Activated naive CD4-positive, alpha-beta T cell treated with anti-CD3 and anti-CD28 coated beads for 36 hours (primary cell): ENCODE results near the gene CADPS2. TPM values are rescaled to one million over a fixed set of nuclear protein-coding genes. Genes with fewer than 3 reads are reported as not detected.
"Not testable (repeated sequence)": the region's sequence is repeated elsewhere in the genome, so short reads cannot be mapped to it uniquely, and the experiment has no call there.

Source experiments
- CTCF ChIA-PET: fragments of 350-600 bp; sonication (Branson Sonifier 250); formaldehyde crosslinking; loops from one replicate; lab custom pipeline; 2021; ENCODE audit warnings: antibody characterized with exemption; lab: Charles Lee
- DNase-seq: peaks from one replicate; pipeline ENCODE4 v3.0.0-alpha.2; 2020
- H3K27ac Mint-ChIP-seq: one replicate; pipeline ENCODE4 v1.8.0; 2021; ENCODE audit warnings: mild to moderate bottlenecking, mixed read lengths
- H3K27me3 Mint-ChIP-seq: one replicate; pipeline ENCODE4 v1.8.0; 2021; ENCODE audit warnings: low read depth, mixed read lengths
- H3K36me3 Mint-ChIP-seq: one replicate; pipeline ENCODE4 v1.8.0; 2021; ENCODE audit warnings: low read depth, mixed read lengths
- H3K4me1 Mint-ChIP-seq: one replicate; pipeline ENCODE4 v1.8.0; 2021; ENCODE audit warnings: low read depth, mixed read lengths
- H3K4me3 Mint-ChIP-seq: one replicate; pipeline ENCODE4 v1.8.0; 2021; ENCODE audit warnings: mild to moderate bottlenecking, moderate library complexity, mixed read lengths
- H3K9me3 Mint-ChIP-seq: one replicate; pipeline ENCODE4 v1.8.0; 2021; ENCODE audit warnings: mixed read lengths
- intact Hi-C: fragments of 100-400 bp; cut with micrococcal nuclease; formaldehyde crosslinking; loops from one replicate; pipeline ENCODE4 v1.15.1; 2023
- total RNA-seq, 2 experiments: library from RNA; stranded (reverse); gene quantifications; one replicate each; pipeline ENCODE4 v1.2.3, GENCODE V29; 2021

Gene CADPS2
- total RNA-seq, 2 experiments from 2014 or later, result not detected

DNA sequence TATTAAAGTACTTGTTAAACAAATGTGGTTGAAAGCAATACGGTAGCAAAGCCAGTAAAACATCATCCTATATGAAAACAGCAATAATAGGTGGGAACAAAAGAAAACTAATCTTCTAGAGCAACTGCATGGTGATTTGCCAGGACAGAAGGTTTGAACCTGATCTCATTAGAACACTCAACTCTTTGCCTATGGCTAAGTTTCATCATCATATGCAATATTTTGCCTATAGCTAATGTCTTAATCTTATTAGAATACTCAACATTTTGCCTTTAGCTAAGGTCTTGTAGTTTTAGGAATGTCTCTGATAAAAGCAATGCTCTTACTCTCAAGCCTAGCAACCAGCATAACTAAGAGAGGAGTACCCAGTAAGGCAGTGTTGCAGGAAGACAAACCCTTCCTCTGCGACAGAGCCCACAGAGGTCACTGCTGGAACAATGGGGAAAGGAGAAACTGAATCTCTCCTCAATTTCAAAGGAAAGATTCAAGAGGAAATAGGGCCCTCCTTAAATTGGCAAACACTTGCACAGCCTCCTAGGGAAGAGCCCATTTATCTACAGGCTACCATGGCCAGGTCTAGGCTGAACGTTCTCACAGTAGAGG, 38.3 kb downstream of the CADPS2 start:
- no peak for DNase-seq
- Mint-ChIP-seq H3K4me3 (no peak overlapping the region), H3K36me3 (no peaks in the 10 kb centered on the region), H3K4me1 (no peaks in the 10 kb centered on the region), H3K27me3 (peaks cover 1% of the 10 kb centered on the region), H3K27ac (no peak overlapping the region), H3K9me3 (peaks cover 1% of the 10 kb centered on the region)
- CTCF ChIA-PET, result no interaction called here
- intact Hi-C loops, result no loop called here

DNA sequence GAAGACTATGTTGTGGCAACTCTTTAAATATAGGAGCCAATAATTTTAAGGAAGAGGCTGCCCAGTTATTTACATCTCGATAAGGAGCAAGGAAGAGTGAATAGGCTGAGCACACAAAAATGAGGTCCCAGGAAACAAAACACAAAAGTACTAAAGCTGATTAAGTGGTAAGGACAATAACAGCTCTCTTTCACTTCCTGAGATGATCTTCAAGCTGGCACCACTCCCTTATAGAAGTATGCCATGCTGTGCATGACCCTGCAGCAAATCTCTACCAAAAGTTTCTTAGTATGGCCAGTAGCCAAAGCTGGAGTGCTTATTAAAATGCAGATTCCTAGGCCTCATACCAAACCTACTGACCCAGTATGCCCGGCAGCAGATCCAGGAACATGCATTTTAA, 39.7 kb downstream of the CADPS2 start:
- Mint-ChIP-seq H3K27me3 (peaks cover 1% of the 10 kb centered on the region), H3K4me1 (no peaks in the 10 kb centered on the region), H3K4me3 (no peak overlapping the region), H3K9me3 (peaks cover 1% of the 10 kb centered on the region), H3K27ac (no peak overlapping the region), H3K36me3 (no peaks in the 10 kb centered on the region)
- no peak for DNase-seq
- CTCF ChIA-PET, result no interaction called here
- intact Hi-C loops, result no loop called here

DNA sequence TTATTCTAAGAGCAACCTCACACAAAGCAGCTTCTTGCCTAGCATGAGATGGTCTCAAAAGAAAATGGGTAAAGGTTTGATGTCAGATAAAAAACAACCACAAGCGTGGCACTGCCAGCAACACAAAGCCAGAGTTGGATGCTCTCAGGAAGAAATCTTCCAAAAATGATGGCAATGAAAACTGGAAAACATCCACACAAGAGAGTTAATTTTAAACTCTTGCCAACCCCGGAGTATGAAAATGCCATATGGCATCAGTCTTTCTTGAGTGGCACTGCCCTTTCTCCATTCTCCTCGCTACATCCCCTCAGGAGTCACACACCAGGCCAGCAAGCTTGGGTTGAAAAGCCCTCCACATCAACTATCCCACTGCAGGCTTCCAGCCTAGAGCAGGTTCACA, 41.0 kb downstream of the CADPS2 start:
- intact Hi-C loops, result no loop called here
- Mint-ChIP-seq H3K4me3 (no peak overlapping the region), H3K27ac (no peak overlapping the region), H3K9me3 (peaks cover 1% of the 10 kb centered on the region), H3K4me1 (no peaks in the 10 kb centered on the region), H3K27me3 (peaks cover 1% of the 10 kb centered on the region), H3K36me3 (no peaks in the 10 kb centered on the region)
- no peak for DNase-seq
- CTCF ChIA-PET, result no interaction called here

GRCh38 chr7:122844191-122844988, 41.9 kb downstream of the CADPS2 start:
- H3K4me1 Mint-ChIP-seq, result no peaks in the 10 kb centered on the region
- peaks cover 1% of the 10 kb centered on the region for H3K27me3 Mint-ChIP-seq
- H3K27ac Mint-ChIP-seq, result no peak overlapping the region
- no peaks in the 10 kb centered on the region for H3K36me3 Mint-ChIP-seq
- no peak overlapping the region for H3K4me3 Mint-ChIP-seq
- CTCF ChIA-PET, result no interaction called here
- intact Hi-C loops, result no loop called here
- DNase-seq, result no peak
- peaks cover 3% of the 10 kb centered on the region for H3K9me3 Mint-ChIP-seq

- CTCF ChIA-PET, result no interaction called here
- no peak overlapping the region for H3K27ac Mint-ChIP-seq
- DNase-seq, result no peak
- H3K36me3 Mint-ChIP-seq, result no peaks in the 10 kb centered on the region
- intact Hi-C loops, result no loop called here
- no peaks in the 10 kb centered on the region for H3K4me1 Mint-ChIP-seq
- H3K4me3 Mint-ChIP-seq, result no peak overlapping the region
- peaks cover 5% of the 10 kb centered on the region for H3K9me3 Mint-ChIP-seq
- peaks cover 3% of the 10 kb centered on the region for H3K27me3 Mint-ChIP-seq
These were observed 43.3 kb downstream of the CADPS2 start for GRCh38 chr7:122842971-122843370.

GRCh38 chr7:122836286-122836685, 50.0 kb downstream of the CADPS2 start:
- H3K9me3 Mint-ChIP-seq, CTCF ChIA-PET, DNase-seq, H3K36me3 Mint-ChIP-seq, H3K4me3 Mint-ChIP-seq, H3K27me3 Mint-ChIP-seq, H3K4me1 Mint-ChIP-seq, H3K27ac Mint-ChIP-seq, intact Hi-C loops: not testable (repeated sequence)

GRCh38 chr7:122834571-122834942, 51.7 kb downstream of the CADPS2 start:
- not testable (repeated sequence) for H3K36me3 Mint-ChIP-seq, H3K9me3 Mint-ChIP-seq

GRCh38 chr7:122833888-122834570, 52.2 kb downstream of the CADPS2 start:
- Mint-ChIP-seq H3K4me3 (no peak overlapping the region), H3K36me3 (no peaks in the 10 kb centered on the region), H3K4me1 (no peaks in the 10 kb centered on the region), H3K27me3 (peaks cover 2% of the 10 kb centered on the region), H3K27ac (no peak overlapping the region), H3K9me3 (peaks cover 6% of the 10 kb centered on the region)
- CTCF ChIA-PET, result no interaction called here
- intact Hi-C loops, result no loop called here
- DNase-seq, result no peak

More at GRCh38 chr7:122834571-122834942, 51.7 kb downstream of the CADPS2 start:
- intact Hi-C loops, H3K27ac Mint-ChIP-seq, H3K27me3 Mint-ChIP-seq, CTCF ChIA-PET, DNase-seq, H3K4me1 Mint-ChIP-seq, H3K4me3 Mint-ChIP-seq: not testable (repeated sequence)

DNA sequence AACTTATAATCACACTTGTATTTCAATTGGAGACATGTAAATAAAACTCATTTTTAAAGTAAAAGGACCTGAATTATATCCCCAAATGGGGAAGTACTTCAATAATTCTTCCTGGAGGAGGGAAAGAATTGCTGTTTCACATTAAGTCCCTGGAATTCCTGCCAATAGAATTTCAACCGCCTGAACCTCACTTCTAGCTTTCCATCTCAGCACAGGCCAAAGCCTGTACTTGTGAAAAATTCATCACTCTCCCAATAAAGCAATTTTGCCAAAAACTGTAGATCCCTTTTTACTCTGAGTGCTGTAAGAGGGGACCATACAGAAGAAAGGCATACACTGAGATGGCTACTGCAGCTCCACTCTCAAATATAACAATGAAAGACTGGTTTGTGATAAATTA, 54.8 kb downstream of the CADPS2 start:
- no peaks in the 10 kb centered on the region for H3K4me1 Mint-ChIP-seq
- intact Hi-C loops, result no loop called here
- no peaks in the 10 kb centered on the region for H3K27me3 Mint-ChIP-seq
- no peak overlapping the region for H3K4me3 Mint-ChIP-seq
- H3K36me3 Mint-ChIP-seq, result no peaks in the 10 kb centered on the region
- H3K9me3 Mint-ChIP-seq, result peaks cover 4% of the 10 kb centered on the region
- DNase-seq, result no peak
- CTCF ChIA-PET, result no interaction called here
- no peak overlapping the region for H3K27ac Mint-ChIP-seq

DNA sequence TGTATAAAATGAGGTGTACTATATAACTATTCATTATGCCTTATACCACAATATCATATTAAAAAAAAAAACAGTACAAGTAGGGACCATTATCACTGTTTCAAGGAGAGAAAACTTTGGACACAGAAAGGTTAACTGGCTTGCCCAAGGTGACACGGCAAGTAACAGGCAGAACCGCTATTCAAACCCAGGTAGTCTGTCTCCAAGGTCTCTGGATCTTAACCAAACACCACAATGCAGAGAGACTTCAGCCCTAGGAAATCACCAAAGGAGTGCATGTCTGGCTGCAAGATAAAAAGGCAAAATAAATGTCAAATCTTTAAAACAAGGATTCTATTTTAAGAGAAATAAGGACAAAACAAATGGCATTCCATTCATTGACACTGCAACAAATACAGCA, 56.3 kb downstream of the CADPS2 start:
- no peak overlapping the region for H3K27ac Mint-ChIP-seq
- H3K9me3 Mint-ChIP-seq, result peaks cover 4% of the 10 kb centered on the region
- no peaks in the 10 kb centered on the region for H3K4me1 Mint-ChIP-seq
- H3K27me3 Mint-ChIP-seq, result no peaks in the 10 kb centered on the region
- no peak overlapping the region for H3K4me3 Mint-ChIP-seq
- no peak for DNase-seq
- CTCF ChIA-PET, result no interaction called here
- no peaks in the 10 kb centered on the region for H3K36me3 Mint-ChIP-seq
- intact Hi-C loops, result no loop called here

GRCh38 chr7:122827763-122828162, 58.5 kb downstream of the CADPS2 start:
- H3K4me3 Mint-ChIP-seq, result no peak overlapping the region
- H3K4me1 Mint-ChIP-seq, result no peaks in the 10 kb centered on the region
- intact Hi-C loops, result no loop called here
- H3K27me3 Mint-ChIP-seq, result no peaks in the 10 kb centered on the region
- no peak overlapping the region for H3K27ac Mint-ChIP-seq
- no peak for DNase-seq
- H3K9me3 Mint-ChIP-seq, result peaks cover 4% of the 10 kb centered on the region
- H3K36me3 Mint-ChIP-seq, result no peaks in the 10 kb centered on the region
- CTCF ChIA-PET, result no interaction called here

DNA sequence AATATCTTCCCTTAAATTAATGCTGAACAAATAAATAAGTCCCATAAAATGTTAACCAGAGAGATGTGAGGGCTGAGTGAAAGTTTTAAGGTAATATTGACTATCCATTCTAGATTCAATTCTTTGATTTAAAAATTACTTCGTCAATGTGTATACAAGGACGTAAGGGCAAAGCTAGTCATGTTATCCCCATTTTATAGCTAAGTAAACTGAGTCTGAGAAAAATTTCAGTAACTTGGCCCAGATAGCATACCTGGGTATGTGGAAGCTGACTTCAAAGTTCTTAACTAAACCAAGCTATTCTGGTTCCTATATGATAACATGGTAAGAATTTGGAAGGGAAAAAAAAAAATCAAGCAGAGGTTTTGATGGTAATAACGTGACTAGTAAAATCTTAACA, 72.4 kb downstream of the CADPS2 start:
- Mint-ChIP-seq H3K27ac (no peak overlapping the region), H3K27me3 (no peaks in the 10 kb centered on the region), H3K9me3 (peaks cover 10% of the 10 kb centered on the region), H3K36me3 (no peaks in the 10 kb centered on the region), H3K4me1 (no peaks in the 10 kb centered on the region), H3K4me3 (no peak overlapping the region)
- DNase-seq, result no peak
- CTCF ChIA-PET, result interaction anchor here (0.6 kb wide), 1 partner anchor 173 kb away, joined by 3 read pairs; no protein-coding TSS in a partner anchor
- intact Hi-C loops, result no loop called here
